NT2/D1 (cell line): ENCODE measurements around the gene CAMK1D.

Source experiments
- SUZ12 ChIP-seq: IDR thresholded peaks from 2 replicates; pipeline ENCODE4 v1.6.1; 2011; ENCODE audit not compliant: insufficient read length, insufficient read depth; ENCODE audit errors: extremely low read depth
- YY1 ChIP-seq: IDR thresholded peaks from 2 replicates; pipeline ENCODE4 v1.6.1; 2011; ENCODE audit not compliant: insufficient read length, insufficient read depth

GRCh38 chr10:12874501-12874900, 525.2 kb downstream of the CAMK1D start:
- TF ChIP-seq YY1 (no peak), SUZ12 (no peak)
